HepG2 (cell line): ENCODE measurements around the gene SNAI1. TPM values are rescaled to one million over a fixed set of nuclear protein-coding genes. Genes with fewer than 3 reads are reported as not detected.
A peak's percentile ranks its signal among the peaks of the same experiment; 100 is the strongest.

Source experiments
- AKAP8 ChIP-seq: sonication (generic); formaldehyde crosslinking; IDR thresholded peaks from 2 replicates; pipeline ENCODE4 v1.5.1; 2020; ENCODE audit warnings: mild to moderate bottlenecking, missing genetic modification reagents
- ARID2 ChIP-seq: sonication (generic); formaldehyde crosslinking; IDR thresholded peaks from 2 replicates; pipeline ENCODE4 v1.8.1; 2022; ENCODE audit warnings: mild to moderate bottlenecking, missing genetic modification reagents, borderline replicate concordance
- CCDC6 ChIP-seq: sonication (generic); formaldehyde crosslinking; IDR thresholded peaks from 2 replicates; pipeline ENCODE4 v1.8.1; 2022; ENCODE audit warnings: mild to moderate bottlenecking, missing genetic modification reagents, moderate library complexity
- GRHL1 ChIP-seq: sonication (generic); formaldehyde crosslinking; conservative IDR thresholded peaks from 2 replicates; pipeline ENCODE4 v1.8.0; 2022; ENCODE audit warnings: missing genetic modification reagents
- GZF1 ChIP-seq: sonication (generic); formaldehyde crosslinking; IDR thresholded peaks from 2 replicates; pipeline ENCODE4 v1.5.1; 2020; ENCODE audit warnings: mild to moderate bottlenecking, missing genetic modification reagents
- HDAC2 ChIP-seq: sonication (generic); formaldehyde crosslinking; IDR thresholded peaks from 2 replicates; pipeline ENCODE4 v1.4.0; 2020; ENCODE audit warnings: missing genetic modification reagents
- HMGXB4 ChIP-seq, 2 experiments: sonication (generic) in 1 of 2; formaldehyde crosslinking in 1 of 2; IDR thresholded peaks; 2 replicates each; pipeline versions ENCODE4 v1.4.0 to v1.6.1; 2018 to 2020; ENCODE audit warnings: missing genetic modification reagents in 2 of 2, borderline replicate concordance in 1 of 2, low read depth in 1 of 2, mild to moderate bottlenecking in 1 of 2, missing biosample characterization in 1 of 2
- KLF16 ChIP-seq, 2 experiments: sonication (generic) in 1 of 2; formaldehyde crosslinking in 1 of 2; IDR thresholded peaks; 2 replicates each; pipeline versions ENCODE4 v1.6.1 to v1.8.0; 2016 to 2023; ENCODE audit warnings: missing genetic modification reagents in 2 of 2, missing compliant biosample characterization in 1 of 2
- NCOA5 ChIP-seq: sonication (generic); formaldehyde crosslinking; IDR thresholded peaks from 2 replicates; pipeline ENCODE4 v1.4.0; 2020; ENCODE audit warnings: missing genetic modification reagents
- REXO4 ChIP-seq: sonication (generic); formaldehyde crosslinking; IDR thresholded peaks from 2 replicates; pipeline ENCODE4 v1.8.0; 2022; ENCODE audit warnings: missing genetic modification reagents, mild to moderate bottlenecking, borderline replicate concordance
- SOX6 ChIP-seq, 2 experiments: fragments of 450-650 bp in 1 of 2; sonication (generic) in 1 of 2; formaldehyde crosslinking in 1 of 2; IDR thresholded peaks; 2 replicates each; pipeline versions ENCODE4 v1.4.0 to v1.6.1; 2017 to 2020; ENCODE audit warnings: antibody characterized with exemption in 1 of 2, mild to moderate bottlenecking in 1 of 2, missing genetic modification reagents in 1 of 2
- SRSF9 ChIP-seq: fragments of 200-400 bp; formaldehyde crosslinking; IDR thresholded peaks from 2 replicates; pipeline ENCODE4 v1.6.1; 2018; ENCODE audit warnings: borderline replicate concordance, mild to moderate bottlenecking, low read depth, low read length; ENCODE audit not compliant: insufficient read depth, poor library complexity, severe bottlenecking
- TBX2 ChIP-seq: sonication (generic); formaldehyde crosslinking; IDR thresholded peaks from 2 replicates; pipeline ENCODE4 v1.5.0; 2020; ENCODE audit warnings: missing genetic modification reagents, mild to moderate bottlenecking, borderline replicate concordance
- TCF7 ChIP-seq: sonication (generic); IDR thresholded peaks from 2 replicates; pipeline ENCODE4 v1.6.1; 2016; ENCODE audit warnings: antibody characterized with exemption, low read depth
- ZNF333 ChIP-seq: sonication (generic); formaldehyde crosslinking; IDR thresholded peaks from 2 replicates; pipeline ENCODE4 v1.4.0; 2020; ENCODE audit warnings: mild to moderate bottlenecking, missing genetic modification reagents, borderline replicate concordance
- ZNF33A ChIP-seq: sonication (generic); formaldehyde crosslinking; IDR thresholded peaks from 2 replicates; pipeline ENCODE4 v1.5.1; 2020; ENCODE audit warnings: missing genetic modification reagents, mild to moderate bottlenecking, moderate library complexity, borderline replicate concordance
- ZNF367 ChIP-seq: sonication (generic); formaldehyde crosslinking; IDR thresholded peaks from 2 replicates; pipeline ENCODE4 v1.4.0; 2020; ENCODE audit warnings: missing genetic modification reagents, borderline replicate concordance
- ZNF598 ChIP-seq: sonication (generic); formaldehyde crosslinking; IDR thresholded peaks from 2 replicates; pipeline ENCODE4 v1.5.1; 2020; ENCODE audit warnings: mild to moderate bottlenecking, missing genetic modification reagents, borderline replicate concordance
- ZNF687 ChIP-seq: sonication (generic); formaldehyde crosslinking; IDR thresholded peaks from 2 replicates; pipeline ENCODE4 v1.5.1; 2020; ENCODE audit warnings: mild to moderate bottlenecking, missing genetic modification reagents, moderate library complexity
- ZNF766 ChIP-seq: sonication (generic); formaldehyde crosslinking; IDR thresholded peaks from 2 replicates; pipeline ENCODE4 v1.5.0; 2020; ENCODE audit warnings: missing genetic modification reagents, borderline replicate concordance
- polyA plus RNA-seq, 8 experiments: library from polyadenylated mRNA; depleted of rRNA in 3 of 8; stranded (reverse) in 7 of 8; unstranded in 1 of 8; fragments of >200 nt; fragmentation: Illumina TruSeq in 4 of 8; extraction: Trizol in 4 of 8; gene quantifications; 2 replicates each; pipeline versions ENCODE4 v1.2.1 to v1.2.3, GENCODE V29; 2011 to 2016; ENCODE audit warnings: low read depth in 4 of 8, missing spikeins in 1 of 8, mixed read lengths in 1 of 8; ENCODE audit not compliant: insufficient read depth in 1 of 8
- total RNA-seq, 5 experiments: library from RNA; depleted of rRNA; stranded (reverse); fragments of >200 nt; fragmentation: Illumina TruSeq; extraction: Trizol; gene quantifications; 2 replicates each; pipeline ENCODE4 v1.2.3, GENCODE V29; 2016; ENCODE audit warnings: low read depth in 1 of 5

The SNAI1 gene
- total and polyA plus RNA-seq, 2 of the 13 experiments (the other 11 are each of a cell fraction or from before 2014, with no cell fraction given): 1.3 to 1.4 TPM

GRCh38 chr20:50012282-50013263 lies 29.8 kb downstream of the SNAI1 start (continued):
- no peak for TF ChIP-seq HDAC2
- peak; percentile 27; the same call in 1 of the 2 replicates for TF ChIP-seq TBX2
- 0 out of 2 replicates have a peak, but pooled peaks have one; percentile 42 for TF ChIP-seq ZNF598
- TF ChIP-seq ARID2: 0 out of 2 replicates have a peak, but pooled peaks have one; percentile 41
- no peak for TF ChIP-seq REXO4
- TF ChIP-seq TCF7: no peak
- no peak for TF ChIP-seq GRHL1
- TF ChIP-seq ZNF33A: no peak
- TF ChIP-seq AKAP8: no peak
- no peak for TF ChIP-seq KLF16 (CRISPR knock-in tag; IDR thresholded peaks at IDR 0.05)
- TF ChIP-seq GZF1: no peak
- TF ChIP-seq NCOA5: no peak
- no peak for TF ChIP-seq SRSF9
- no peak for TF ChIP-seq ZNF333 (CRISPR knock-in tag)
- no peak for TF ChIP-seq ZNF766 (CRISPR knock-in tag)
- TF ChIP-seq CCDC6 (CRISPR knock-in tag): no peak
- TF ChIP-seq SOX6 (IDR thresholded peaks at IDR 0.05): no peak
- 0 out of 2 replicates have a peak, but pooled peaks have one; percentile 20 for TF ChIP-seq SOX6 (CRISPR knock-in tag; IDR thresholded peaks at IDR 0.05)
- peak; percentile 42 for TF ChIP-seq ZNF687
- no peak for TF ChIP-seq ZNF367 (CRISPR knock-in tag)
- TF ChIP-seq HMGXB4 (CRISPR knock-in tag; IDR thresholded peaks at IDR 0.05; ENCODE audit: borderline replicate concordance in 1 of 2, low read depth in 1 of 2): no peak
